NK-92 (cell line): ENCODE results near the gene SETD7.

Experiments used
- DNase-seq: peaks from one replicate; lab custom pipeline; 2025; ENCODE audit not compliant: unreplicated experiment; lab: John Stamatoyannopoulos, UW

The SETD7 gene

DNA sequence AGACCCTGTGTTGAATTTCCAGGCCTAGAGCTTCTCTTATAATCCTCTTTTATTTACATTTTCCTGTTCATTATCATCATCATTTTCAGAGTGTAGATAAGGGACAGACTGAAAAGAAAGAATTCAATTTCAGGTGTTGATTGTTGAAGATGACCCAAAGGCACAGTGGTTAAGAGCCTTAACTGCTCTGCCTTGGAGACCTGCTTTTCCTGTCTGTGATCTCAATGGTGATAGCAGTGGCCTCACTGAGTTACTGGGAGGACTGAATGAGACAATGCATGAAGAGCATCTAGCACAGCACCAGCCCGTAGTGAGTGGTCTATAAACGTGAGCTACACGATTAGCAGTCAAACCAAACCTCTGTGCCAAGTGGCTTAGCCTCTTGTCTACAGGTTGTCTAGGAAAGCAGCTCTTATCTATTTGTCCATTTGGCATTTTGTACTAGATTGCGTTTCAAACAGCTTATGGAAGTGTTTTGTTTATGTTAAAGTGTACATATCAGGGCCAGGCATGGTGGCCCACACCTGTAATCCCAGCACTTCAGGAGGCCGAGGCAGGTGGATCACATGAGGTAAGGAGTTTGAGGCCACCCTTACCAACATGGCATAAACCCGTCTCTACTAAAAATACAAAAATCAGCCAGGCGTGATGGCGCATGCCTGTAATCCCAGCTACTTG is 41.5 kb downstream of the SETD7 start:
- DNase-seq, result no peak

DNA sequence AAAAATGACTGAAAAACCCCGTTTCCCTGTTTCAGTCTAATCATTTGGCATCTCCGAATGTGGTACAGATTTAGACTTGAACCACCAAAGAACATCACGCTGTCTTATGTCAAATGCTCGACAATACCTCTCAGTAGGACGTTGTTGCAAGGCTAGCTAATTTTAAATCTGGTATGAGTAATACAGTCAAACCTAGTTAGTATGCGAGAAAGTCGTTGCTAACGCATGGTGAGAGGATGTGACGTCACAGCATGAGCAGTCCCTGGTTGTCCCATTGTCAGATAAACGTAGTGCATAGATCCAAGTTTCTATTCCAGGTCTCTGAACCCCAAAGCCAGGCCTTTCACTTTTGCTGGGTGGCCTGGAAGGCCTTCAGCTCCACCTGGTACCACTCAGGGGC is 44.7 kb downstream of the SETD7 start:
- DNase-seq, result no peak

DNA sequence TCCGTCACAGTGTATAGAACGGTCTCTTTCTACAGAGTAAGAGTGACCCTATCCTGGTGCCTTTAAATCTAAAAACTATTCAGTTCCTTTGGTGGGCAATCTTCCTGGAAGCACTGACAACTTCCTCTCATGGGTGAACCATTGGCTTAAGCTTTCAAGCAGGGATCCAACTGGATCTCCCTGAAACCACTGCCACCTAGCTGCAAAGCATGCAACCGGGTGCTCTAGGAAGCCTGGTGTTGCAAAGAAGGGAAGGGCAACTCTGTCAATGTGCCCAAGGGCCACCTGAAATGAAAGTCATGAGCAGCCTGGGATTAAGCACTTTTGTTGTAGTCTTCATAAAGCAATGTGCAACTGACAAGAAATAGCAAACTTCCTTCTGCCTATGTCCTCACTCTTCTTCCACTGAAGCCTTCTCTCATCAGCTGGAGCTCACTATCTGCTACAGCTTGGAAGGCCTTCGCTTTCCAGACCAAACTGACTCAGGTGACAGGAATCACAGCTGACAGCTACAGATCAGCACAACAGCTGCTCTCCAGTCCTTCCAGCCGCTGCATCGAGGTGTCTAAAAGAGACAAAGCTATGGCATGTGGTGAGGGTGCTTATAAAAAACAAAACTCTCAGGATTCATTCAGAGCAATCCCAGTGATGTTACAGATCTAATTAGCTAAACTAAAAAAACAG is 46.1 kb downstream of the SETD7 start:
- no peak for DNase-seq

DNA sequence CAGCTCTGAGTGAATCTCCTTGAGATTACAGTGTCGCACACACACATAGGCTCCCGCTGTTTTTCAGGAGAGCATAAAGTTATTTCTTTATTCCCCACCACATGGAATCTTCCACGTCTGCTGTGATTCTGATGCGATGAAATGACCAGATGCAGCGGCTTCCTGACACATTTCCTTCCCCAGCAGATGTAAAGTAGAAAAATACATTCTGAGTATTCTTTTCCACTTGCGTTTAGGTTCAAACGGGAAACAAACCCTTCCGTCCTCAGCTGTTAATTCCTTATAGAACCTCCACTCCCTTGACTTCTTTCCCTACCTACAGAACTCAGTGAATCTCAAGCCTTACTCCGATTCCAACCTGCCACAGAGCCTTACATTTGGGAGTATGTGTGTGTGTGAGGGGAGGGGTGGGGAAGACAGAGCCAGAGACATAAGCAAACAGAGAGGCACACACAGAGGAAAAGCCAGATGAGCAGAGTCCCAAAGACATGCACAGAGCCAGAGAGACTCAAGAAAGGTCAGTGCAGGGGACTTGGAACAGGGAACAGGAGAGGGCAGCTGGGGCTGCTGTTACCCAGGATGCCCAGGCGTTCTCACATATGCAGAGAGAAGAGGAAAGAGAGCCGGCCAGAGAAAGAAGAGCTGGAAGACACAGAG is 47.3 kb downstream of the SETD7 start:
- no peak for DNase-seq

DNA sequence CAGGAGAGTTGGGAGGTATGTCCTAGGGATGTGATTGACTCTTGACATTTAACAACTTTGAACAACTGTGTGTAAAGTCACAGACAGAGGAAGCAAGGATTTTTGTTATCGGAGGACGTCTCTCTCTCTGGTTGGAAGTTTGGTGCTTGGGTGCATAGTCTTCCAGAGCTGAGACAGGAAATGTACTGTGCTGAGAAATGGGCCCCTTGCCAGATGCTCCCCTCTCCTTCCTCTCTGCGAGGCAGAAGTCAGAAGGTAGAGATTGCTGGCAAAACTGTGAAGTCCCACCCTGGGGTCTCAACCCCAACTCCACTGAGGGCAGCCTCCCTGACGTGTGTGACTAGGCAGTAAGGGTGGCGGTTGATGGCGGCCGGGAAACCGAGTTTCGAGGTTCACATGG is 49.2 kb downstream of the SETD7 start:
- DNase-seq, result no peak

DNA sequence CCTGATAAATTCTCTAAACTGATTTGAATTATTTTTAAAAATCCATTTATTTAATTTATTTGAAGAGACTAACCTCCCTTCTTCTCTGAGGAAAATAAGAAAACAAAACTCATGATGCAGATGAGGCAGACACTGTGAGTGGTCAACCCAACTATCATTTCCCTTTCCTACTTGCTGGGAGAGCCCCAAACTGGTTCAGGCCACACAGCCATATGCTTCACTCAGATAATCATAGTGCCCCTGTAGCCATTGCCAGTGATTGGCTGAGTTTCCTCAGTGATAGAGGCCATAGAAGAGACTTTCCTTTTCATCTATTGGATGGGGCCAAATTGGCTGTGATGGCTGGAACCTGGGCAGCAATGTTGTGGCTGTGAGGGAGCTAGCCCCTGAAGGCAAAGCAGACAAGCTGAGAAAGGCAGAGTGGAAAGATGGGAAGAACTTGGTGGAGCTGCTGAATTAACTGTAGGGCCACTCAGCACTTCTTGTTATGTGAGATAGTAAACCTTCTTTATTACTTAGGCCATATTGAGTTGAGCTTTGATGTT is 52.3 kb downstream of the SETD7 start:
- DNase-seq, result no peak

DNA sequence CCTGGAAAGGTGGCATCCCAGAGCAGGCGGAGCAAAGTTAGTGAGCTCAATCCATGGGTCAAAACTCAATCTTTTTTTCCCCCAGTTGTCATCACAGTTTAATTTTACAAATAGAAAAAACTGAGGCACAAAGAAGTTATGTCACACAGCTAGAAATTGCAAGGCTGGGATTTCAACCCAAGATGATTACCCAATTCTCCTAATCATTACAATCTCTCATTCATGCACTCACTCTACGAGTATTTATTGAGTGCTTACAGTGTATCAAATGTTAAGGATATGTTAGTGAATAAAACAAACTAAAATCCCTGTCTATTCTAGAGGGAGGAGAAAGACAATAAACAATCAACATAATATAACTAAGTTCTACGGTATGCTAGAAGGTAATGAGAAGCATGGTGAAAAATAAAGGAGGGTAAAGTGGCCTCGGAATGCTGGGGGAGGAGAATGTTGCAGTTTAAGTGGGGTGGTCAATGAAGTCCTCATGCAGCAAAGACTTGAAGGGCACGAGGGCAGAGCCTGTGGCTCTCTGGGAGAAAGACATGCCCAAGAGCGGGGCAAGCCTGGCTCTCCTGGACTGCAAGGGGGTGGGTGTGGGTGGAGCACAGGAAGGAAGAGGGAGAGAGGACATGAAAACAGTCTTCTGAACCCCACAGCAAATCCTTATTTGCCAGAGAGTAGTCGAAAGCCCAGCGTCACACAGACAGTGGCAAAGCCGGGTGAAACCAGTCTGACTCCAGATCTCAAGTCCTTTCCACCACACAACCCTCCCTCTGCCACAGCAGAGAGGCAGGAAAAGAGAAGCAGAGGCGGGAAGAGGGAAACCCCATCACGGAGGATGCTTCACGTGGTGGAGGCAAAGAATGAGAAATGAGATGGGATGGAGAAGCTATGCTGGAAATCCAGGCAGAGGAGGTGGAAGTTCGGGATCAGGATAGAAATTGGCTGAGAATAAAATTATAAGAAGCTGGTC is 53.8 kb downstream of the SETD7 start:
- DNase-seq, result no peak

DNA sequence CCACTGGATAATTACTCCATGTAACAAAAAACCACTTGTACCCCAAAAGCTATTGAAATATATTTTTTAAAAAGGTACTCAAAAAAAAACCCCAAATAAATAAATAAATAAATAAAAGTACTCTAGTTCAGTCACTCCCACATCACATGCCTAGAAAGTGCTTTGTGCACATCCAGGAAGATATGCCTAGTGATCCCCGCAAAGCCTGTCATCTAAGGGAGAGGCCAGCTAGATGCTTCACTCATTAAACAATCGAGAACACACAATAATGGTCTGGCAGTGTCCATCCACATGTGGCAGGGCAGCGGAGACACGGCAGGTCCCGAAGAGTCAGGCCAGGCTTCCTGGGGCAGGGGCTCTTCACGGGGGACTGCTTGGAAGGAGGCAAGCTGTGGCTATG is 54.5 kb downstream of the SETD7 start:
- no peak for DNase-seq

DNA sequence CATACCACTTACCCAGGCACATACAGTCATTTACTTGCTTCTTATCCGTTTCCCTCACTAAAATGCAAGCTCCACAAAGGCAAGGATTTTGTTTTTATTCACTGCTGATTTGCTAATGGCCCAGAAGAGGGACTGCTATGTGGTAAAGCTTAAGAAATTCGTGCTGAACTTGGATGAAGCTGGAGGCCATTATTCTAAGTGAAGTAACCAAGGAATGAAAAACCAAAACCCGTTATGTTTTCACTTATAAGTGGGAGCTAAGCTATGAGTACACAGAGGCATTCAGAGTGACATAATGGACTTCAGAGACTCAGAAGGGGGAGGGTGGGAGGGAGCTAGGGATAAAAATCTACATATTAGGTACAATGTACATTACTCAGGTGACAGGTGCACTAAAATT is 54.9 kb downstream of the SETD7 start:
- no peak for DNase-seq

DNA sequence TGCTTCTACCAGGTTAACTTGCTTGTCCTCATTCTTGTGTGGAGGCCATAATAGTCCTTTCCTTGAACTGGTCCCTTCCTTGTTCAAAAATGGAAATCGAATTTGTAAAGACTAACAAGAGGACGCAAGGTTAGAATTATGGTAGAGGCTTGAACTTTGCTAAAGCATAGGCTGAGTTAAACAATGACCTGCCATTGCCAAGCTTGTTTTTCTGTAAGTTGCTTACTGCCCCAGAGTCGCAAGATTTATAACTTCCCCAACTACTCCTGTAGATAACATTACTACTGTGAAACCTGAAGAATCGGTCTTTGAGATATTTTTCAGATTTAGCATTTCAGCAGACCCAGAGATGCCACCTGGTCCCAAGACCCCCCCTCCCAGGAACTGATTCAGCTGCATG is 56.8 kb downstream of the SETD7 start:
- DNase-seq, result no peak

DNA sequence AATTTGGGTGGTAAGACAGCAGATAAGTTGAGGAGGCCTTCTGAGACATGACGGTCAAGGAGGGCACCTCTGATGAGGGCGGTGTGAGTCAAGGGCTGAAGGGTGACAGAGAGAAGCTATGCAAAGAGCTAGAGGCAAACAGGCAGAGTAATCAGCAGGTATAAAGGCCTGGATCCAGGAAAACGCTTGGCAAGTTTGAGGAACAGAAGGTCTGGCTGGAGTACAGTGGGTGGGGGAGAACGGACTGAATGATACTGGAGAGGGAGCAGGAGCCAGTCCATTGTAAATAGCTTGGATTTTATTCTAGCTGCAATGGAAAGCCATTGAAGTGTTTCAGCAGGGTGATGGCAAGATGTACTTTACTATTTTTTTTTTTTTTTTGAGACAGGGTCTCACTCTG is 62.8 kb downstream of the SETD7 start:
- DNase-seq, result no peak

DNA sequence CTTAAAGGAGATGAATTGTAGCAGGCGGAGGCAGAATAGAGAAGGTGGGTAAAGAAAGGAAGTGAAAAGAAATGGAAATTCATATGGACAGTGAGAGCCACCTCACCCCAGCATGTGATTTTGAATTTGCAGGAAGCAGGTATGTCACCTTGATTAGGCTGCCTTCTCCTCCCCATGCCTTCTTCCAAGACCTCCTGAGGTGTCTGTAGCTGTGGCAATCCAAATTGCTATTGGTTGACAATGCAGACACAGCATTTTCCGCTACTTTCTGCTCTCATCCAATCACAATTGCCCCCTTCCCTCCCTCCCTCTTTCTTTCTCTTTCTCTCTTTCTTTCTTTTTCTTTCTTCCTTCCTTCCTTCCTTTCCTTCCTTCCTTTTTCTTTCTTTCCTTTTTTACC is 63.6 kb downstream of the SETD7 start:
- no peak for DNase-seq

DNA sequence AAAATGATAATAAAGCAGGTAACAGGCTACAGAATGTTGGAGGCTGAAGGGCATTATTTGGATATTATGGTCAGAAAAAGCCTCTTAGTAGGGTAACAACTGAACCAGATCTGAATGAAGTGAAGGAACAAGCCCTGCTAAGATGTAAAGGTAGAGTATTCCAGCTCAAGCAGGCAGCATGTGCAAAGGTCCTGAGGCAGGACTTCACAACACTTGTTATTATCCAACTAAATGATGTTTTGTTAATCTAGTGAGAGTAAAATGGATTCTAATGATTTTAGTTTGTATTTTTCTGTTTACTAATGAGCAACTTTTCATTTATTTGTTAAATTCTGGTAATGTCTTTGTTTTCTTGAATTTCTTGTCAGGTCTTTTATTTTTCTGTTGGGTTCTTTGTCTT is 66.4 kb downstream of the SETD7 start:
- DNase-seq, result no peak

DNA sequence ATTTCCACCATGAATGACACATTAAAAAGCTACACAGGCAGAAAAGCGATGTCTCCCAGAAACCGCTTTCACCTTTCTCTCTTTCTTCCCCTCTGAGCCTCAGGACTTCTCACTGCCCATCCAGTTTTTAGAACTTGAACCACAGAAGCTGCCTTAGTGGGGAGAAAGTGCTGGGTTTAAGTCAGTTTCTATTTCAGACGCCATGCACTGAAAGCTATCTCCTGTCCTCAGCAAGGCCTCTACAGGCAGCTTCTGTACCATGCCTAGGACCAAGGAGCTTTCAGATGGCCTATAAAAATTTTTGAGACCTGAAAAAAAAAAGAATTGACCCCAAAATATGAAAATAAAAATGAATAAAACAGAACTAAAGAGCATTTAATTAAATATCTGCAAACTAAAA is 67.6 kb downstream of the SETD7 start:
- DNase-seq, result no peak

DNA sequence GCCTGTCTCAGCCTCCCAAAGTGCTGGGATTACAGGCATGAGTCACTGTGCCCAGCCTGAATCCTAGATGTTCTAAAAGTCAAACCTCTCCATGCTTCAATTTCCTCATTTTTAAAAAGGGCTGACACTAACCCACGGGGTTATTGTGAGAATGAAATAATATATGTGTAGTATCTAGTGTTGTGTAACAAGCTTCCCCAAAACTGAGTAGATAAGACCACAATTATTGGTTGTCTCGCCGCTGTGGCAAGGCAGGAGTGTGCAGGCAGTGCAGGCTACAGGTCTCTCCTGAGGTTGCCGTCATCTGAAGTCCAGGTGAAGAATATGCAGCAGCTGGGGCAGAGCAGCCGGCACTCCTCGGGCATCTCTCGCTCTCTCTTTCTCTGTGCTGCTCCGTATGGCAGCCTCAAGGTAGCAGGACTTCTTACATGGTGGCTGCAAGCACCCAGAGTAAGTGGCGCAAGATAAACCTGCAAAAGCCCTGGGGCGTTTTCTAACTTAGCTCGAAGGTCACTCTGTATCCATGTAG is 71.2 kb downstream of the SETD7 start:
- DNase-seq, result no peak

DNA sequence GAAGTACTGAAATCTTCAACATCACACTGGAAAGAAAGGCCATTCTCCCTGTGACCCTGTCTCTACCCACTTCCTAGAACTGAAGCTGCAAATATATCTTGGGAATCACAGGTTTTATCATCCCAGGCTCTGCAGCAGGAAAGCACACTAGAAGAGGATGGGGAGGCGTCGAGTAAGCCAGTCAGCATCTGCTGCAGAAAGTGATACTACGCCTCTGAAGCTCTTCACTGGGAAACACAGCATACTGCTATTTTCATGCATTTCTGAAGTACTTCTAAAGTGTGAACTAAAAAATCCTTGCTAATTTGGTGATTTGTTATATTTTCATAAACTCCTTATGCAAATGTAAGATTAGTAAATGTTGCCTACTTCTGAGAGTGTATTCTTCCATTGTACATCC is 73.0 kb downstream of the SETD7 start:
- no peak for DNase-seq

DNA sequence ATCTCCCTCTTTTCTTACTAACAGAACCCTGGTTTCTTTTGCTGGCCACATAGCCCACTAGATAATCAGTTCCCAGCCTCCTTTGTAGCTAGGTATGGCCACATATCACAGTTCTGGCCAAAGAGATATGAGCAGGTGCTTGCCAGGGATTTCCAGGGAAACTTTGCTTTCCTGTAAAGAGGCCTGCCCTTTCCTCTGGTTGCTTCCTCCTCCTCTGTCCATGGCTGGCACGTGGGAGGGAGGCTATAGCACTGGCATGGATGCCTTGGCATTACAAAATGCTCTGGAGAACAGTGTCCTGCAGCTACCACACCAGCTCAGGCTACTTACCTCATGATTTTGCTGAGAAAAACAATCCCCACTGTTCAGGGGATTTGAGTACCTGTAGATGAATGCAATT is 74.6 kb downstream of the SETD7 start:
- DNase-seq, result no peak

DNA sequence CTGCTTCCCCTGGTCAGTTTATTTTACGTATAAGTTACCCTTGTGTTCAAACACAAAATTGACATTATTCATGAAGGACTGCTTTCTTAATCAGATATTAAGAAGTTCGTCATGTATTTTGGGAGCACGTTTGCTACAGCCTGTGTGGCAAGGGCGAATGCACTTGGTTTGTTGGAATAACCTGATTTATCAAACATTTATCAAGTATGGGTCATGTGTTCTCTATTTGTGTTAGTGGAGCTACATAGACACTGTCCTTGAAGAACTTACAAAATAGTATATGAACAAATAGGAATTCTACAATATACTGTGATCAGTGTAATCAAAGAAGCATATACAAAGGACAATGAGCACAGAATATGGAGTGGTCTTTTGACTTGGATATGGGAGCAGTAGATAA is 79.7 kb downstream of the SETD7 start:
- DNase-seq, result no peak

DNA sequence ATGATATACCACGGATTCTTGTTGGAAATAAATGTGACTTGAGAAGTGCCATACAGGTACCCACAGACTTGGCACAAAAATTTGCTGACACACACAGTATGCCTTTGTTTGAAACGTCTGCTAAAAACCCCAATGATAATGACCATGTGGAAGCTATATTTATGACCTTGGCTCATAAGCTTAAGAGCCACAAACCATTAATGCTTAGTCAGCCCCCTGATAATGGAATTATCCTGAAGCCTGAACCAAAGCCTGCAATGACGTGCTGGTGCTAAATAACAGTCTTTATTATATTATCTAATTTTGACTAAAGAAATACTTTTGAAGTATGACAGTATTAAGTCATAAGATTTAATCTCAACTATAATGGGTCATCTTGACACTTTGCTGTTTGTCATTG is 83.2 kb downstream of the SETD7 start:
- no peak for DNase-seq

DNA sequence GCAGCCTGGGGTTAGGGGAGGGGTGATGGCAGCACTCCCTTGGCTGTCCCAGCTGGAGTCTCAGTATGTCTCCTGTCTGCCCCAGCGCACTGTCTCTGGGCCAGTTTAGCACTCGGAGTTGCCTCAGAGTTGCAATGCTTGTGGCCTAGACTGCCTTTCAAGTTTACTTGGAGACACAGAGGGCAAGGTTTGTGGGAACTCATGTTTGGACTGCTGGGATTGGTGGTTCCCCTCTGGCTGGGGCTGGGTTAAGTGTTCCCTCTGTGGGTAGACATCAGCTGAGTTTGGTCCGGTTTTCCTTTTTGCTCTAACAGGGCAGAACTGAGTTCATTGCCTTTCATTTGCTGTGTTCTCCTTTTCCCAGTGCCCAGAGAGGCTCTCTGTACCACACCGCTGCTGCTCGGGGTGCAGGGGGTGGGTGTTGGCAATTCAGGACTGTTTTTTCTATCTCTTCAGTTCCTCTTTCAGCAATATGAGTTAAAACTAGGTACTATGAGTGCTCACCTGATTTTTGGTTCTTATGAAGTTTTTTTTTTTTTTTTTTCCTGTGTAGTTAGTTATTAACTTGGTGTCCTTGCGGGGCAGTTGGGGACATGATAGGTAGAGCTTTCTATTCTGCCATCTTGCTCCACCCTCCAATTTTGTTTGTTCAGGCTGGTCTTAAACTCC is 84.9 kb downstream of the SETD7 start:
- DNase-seq, result no peak
